Measurements from ENCODE around the gene SCARF2.
"Not testable (repeated sequence)": the region's sequence is repeated elsewhere in the genome, so short reads cannot be mapped to it uniquely, and the experiment has no call there.

Gene SCARF2

DNA sequence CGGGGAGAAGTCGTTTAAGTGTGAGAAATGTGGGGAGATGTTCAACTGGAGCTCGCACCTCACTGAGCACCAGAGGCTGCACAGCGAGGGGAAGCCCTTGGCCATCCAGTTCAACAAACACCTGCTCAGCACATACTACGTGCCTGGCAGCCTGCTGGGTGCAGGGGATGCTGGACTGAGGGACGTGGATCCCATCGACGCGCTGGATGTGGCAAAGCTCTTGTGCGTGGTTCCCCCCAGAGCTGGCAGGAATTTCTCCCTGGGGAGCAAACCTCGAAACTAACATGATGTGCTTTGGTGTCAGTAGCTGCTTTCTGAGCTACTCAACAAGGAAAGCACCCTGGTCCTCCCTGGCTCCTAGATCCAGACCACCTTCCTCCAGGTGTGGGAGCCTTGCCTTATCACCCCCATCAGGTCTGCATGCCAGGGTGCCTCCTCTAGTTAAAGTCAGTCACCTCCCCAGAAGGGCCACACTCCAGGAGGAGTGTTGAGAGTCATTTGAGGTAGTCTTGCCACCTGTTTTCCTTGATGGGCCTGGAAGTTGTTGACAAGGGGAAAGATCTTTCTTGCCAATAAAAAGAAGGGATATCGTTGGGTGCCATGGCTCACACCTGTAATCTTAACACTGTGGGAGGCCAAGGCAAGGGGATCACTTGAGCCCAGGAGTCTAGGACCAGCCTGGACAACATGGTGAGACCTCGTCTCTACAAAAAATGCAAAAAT is 30.8 kb downstream of the SCARF2 start:
- DNase-seq: no peak

DNA sequence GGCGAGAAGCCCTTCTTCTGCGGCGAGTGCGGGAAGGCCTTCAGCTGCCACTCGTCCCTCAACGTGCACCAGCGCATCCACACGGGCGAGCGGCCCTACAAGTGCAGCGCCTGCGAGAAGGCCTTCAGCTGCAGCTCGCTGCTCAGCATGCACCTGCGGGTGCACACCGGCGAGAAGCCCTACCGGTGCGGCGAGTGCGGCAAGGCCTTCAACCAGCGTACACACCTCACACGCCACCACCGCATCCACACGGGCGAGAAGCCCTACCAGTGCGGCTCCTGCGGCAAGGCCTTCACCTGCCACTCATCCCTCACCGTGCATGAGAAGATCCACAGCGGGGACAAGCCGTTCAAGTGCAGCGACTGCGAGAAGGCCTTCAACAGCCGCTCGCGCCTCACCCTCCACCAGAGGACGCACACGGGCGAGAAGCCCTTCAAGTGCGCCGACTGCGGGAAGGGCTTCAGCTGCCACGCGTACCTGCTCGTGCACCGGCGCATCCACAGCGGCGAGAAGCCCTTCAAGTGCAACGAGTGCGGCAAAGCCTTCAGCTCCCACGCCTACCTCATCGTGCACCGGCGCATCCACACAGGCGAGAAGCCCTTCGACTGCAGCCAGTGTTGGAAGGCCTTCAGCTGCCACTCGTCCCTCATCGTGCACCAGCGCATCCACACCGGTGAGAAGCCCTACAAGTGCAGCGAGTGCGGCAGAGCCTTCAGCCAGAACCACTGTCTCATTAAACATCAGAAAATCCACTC is 31.5 kb downstream of the SCARF2 start:
- DNase-seq: no peak

DNA sequence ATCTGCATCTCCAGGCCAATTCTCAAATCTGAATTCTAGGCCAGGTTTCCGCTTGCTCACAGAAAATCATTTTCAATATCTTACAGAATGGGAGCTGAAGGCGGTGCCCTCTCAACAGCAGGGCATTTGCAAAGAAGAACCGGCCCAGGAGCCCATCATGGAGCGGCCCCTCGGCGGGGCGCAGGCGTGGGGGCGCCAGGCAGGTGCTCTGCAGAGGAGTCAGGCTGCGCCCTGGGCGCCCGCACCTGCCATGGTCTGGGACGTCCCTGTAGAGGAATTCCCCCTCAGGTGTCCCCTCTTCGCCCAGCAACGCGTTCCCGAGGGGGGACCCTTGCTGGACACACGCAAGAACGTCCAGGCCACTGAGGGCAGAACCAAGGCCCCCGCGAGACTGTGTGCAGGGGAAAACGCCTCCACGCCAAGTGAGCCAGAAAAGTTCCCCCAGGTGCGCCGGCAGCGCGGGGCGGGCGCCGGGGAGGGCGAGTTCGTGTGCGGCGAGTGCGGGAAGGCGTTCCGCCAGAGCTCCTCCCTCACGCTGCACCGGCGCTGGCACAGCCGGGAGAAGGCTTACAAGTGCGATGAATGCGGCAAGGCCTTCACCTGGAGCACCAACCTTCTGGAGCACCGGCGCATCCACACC is 32.2 kb downstream of the SCARF2 start:
- no peak for DNase-seq

DNA sequence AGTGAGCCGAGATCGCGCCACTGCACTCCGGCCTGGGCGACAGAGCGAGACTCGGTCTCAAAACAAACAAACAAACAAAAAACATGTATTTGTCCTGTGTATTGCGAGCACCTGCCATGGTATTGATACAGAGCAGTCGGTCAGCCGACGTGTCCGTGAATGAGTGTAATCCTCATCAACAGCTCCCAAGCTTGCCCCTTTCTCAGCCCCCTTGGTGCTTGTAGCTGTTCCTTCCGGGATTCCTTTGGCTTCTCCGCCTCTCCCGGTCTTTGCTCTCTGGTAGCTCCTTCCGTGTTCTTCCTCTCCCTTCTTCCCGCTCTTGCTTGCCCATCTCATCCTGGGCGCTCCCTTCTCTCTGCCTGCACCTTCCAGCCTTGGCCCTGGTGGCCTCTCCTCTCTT is 32.7 kb downstream of the SCARF2 start:
- DNase-seq: no peak

DNA sequence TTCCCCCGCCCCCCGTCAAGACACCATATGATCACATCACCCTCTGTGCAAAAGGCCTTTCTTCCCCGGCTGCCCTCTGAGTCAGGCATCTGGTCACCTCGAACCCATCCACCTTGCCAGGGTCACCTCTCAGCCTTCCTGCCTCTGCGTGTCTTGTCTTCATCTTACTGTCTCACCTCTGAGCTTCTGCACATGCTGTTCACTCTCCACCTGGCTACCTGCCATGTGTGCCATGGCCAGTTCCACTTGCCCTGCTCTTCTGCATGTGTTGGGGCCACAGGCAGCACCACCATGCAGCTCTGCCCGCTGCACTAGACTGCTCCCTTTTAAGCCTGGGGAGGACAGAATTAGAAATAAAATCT is 33.9 kb downstream of the SCARF2 start:
- no peak for DNase-seq

DNA sequence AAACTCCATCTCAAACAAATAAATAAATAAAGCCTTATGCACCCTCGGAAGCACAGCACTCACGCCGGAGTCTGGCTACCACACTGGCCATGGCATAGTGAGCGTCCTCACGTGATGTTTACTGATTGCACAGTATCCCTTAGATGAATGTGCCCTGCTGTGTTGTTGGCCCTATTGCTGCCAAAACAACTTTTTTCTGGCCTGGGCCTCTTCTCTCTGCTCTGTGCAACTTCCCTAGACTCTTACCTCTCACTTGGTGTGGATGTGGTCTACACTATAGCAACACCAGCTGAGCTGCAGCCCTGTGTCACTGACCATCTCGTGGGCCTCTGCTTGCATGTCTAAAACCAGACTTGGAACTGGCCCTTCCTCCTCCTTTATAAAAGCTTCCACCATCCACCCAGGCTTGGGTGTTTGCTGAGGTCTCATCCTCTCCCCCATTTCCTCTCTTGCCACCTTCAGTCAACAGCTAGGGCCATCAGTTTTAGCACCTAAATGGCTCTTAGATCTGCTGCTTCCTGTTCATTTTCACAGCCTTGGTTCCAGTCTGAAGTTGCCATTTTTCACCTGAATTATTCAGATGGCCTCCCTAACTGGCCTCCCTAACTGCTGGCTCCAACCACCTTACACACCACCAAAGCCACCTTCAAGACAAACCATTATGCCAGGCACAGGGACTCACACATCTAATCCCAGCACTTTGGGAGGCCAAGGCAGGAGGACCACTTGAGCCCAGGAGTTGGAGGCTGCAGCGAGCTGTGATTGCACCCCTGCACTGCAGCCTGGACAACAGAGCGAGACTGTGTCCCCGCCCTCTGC is 34.5 kb downstream of the SCARF2 start:
- no peak for DNase-seq

DNA sequence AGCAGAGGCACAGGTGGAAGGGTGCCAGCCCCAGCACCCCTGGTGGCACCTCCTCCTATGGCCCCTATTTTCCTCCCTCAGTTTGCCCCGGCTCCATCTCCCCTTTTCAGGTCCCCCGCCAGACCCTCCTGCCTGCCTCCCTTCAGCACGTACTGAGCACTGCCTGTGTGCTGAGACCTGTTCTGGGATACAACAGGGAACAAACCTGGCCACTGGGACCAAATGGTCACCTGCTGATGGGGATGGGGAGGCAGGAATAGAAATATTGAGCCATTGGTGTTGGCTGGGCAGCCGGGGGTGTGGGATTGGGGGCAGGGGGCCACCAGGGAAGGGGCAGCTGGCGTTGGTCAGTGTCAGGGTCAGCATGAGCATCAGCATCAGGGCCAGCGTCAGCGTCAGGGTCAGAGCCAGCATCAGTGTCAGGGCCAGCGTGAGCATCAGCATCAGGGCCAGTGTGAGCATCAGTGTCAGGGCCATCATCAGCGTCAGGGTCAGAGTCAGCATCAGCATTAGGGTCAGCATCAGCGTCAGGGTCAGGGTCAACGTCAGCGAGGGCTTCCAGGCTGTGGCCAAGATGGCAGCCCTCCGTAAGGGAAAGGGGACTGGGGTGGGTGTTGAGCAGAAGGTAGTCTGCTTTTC is 36.1 kb downstream of the SCARF2 start:
- DNase-seq: no peak

DNA sequence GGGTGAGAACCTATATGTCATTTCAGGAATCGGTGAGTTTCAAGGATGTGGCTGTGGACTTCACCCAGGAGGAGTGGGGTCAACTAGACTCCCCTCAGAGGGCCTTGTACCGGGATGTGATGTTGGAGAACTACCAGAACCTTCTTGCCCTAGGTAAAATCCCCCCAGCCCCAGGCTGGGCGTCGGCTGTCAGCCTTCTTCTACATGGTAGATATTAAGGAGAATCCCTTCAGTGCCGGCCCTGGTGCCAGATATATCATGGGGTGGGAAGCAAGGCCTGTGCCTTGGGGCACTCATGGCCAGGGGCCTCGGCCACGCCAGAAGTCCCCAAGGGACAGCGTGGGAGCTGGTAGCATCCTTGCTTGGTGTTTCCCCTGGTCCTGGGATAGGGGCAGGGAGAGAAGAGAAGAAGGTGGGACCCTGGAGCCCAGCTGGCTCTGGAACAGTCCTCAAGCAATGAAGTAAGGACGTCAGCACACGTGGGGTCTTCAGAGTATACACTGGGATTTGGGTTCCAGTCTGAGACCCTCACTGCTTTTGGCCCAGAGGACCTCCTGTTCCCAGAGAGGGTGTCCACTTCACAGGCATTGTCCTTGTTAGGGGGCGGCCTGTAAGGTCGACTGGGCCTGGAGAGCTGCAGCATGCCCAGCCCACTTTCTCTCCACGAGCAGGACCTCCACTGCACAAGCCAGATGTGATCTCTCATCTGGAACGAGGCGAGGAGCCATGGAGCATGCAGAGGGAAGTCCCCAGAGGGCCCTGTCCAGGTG is 36.8 kb downstream of the SCARF2 start:
- DNase-seq: no peak

DNA sequence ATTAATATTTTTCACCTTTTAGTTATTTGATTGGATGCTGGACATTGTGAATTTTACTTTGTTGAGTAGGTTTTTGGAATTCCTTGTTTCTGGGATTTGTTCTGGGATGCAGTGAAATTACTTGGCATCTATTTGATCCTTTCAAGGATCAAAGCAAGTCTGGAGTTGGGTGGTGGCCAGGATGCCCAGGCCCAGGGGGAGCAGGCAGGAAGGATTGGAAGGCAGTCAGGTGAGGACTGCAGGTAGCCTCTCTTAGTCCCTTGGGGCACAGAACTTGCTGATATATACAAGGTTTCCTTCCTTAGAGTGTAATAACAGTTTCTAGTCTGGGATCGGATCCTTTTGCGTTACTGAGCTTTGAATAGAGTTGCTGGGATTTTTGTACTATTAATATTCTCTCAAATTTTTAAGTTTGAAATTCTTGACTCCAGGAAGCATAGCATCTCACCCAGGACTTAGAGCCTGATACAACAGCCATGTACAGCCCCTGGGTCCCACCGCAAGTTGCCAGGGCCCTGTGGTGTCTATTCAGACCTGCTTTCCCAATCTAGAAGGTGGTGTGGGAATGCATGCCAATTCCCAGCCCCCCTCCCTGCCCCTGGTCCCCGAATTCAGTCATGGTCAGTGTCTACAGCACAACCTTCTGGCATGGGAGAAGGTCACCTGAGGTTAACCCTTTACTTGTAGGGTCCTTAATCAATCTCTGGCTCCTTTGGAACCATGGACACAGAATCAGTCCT is 37.6 kb downstream of the SCARF2 start:
- DNase-seq: no peak

DNA sequence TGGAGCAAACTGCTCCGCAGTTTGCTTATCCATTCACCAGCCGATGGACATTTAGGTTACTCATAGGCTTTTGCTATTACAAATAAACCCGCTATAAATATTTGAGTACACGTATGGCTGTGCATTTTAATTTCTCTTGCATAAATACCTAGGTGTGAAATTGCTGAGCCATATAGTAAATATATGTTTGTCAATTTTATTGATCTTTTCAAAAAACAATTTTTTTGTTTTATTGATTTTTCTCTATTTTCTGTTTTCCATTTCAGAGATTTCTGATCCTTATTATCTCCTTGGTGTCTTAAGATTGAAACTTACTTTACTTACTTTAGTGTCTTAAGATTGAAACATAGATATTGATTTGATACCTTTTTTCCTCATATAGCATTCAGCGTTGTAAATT is 39.2 kb downstream of the SCARF2 start:
- no peak for DNase-seq

DNA sequence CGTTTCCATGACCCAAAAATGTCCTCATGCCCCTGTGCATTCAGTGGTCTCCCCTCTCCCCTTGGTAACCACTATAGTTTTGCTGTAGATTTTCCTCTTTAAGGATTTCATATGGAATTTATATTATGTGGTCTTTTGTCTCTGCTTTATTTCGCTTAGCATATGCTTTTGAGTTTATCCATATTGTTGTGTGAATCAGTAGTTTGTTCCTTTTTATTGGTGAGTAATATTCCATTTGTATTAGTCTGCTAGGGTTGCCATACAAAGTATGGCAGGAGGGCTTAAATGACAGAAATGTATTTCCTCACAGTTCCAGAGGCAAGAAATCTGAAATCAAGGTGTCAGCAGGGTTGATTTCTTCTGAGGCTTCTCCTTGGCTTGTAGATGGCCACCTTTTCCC is 40.1 kb downstream of the SCARF2 start:
- no peak for DNase-seq

DNA sequence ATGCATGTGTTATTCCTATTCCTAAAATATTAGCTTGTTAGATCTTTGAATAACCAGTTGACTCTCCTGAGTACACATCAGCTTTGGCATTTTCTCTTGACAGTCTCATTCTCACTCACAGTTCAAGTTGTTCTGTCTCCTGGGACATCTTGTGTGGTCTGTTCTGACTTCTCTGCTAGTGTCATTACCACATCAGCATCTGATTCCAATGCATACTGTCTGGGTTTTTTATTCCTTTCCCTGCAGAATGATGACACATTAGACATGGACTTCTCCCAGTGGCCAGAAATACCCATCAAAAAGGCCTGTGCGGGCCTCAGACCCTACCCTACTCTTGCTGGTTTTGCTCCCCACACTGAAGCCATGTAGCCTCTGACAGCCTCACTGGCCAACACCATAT is 41.0 kb downstream of the SCARF2 start:
- no peak for DNase-seq

DNA sequence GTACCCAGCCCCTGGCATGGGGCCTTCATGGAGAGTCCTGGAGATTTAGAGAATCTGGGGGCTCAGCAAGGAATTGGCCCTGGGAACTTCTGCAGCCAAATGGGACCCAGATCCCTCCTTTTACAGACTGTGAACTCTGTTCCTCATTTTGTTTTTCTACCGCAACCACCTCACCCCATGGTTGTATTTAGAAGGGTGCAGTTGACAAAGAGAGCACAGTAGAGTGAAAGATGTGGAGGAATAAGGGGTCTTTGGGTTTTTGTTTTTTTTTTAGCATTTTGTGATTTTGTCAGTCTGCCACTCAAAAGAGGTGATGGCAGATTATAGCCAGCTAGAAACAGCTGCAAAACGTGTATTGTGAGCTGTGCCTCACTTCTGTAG is 41.7 kb downstream of the SCARF2 start:
- no peak for DNase-seq

DNA sequence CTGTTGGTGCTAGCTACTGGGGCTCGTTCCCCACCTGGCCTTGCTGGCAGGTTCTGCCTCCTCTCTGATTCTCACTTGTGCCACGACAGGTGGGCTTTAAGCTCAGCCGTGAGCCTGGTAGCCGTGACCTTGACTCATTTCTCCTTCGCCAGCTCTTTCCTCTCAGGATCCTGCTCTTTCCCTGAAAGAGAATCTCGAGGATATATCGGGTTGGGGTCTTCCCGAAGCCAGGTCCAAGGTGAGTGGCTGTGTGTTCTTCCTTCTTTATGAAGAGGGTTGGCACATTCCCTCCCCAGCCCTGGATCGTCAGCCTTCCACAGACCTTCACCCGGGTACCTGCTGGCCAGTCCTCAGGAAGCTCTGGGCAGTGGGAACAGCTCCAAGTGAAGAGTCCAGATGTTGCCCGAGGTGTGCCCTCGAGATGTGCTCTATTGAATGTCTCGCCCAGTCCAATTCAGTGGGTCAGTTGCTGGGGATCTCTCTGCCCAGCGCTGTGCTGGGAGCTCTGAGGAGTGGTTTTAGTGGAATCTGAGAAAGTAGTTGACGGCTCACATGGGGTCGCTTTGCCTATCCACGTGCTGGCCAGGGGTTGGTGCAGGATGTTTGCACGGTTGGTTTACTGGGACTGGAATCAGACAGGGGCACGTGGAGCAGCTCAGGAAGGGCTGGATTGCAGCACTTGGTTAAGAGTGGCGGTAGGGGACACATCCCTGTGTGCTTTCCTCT is 42.3 kb downstream of the SCARF2 start:
- DNase-seq: no peak

DNA sequence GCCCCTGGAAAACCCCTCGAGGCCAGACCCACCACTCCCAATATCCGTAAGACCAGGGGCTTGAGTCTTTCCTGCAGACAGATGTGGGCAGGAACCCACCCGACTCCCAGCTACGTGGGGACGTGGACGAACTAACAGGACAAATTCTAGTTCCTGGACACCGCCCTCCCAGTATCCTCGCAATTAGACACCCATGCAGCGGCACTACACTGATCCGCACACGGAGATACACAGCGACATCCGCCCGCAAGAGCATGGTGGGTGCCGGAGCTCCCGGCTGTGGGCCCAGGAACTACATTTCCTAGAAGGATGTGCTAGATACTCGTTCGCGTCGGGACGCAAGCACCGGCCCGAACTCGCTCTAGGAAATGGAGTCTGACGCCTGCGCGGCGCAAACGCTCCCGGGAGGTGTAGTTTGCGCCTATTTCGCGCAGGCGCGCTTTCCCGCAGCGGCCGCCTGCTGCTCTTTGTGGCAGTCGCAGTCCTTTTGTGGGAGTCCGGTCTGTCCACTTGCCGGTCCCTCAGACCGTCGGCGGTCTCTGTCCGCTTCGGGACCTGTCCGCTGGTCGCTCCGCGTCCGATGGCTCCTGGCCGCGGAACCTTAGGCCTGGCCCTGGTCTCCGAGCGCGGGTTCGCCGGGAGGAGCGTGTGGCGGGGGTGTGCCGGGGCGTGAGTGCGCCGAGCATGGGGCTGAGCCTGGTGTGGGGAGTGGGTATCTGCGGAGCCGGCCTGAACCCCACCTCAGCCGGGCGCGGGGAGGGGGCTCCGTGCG is 43.7 kb downstream of the SCARF2 start, which contains the start of gene ZNF74:
Gene ZNF74, plus strand, starts transcription at position 447 of the 772 bp plus-strand sequence. CDS start 478 bp downstream, outside the sequence.
- DNase-seq: peak; percentile 85

DNA sequence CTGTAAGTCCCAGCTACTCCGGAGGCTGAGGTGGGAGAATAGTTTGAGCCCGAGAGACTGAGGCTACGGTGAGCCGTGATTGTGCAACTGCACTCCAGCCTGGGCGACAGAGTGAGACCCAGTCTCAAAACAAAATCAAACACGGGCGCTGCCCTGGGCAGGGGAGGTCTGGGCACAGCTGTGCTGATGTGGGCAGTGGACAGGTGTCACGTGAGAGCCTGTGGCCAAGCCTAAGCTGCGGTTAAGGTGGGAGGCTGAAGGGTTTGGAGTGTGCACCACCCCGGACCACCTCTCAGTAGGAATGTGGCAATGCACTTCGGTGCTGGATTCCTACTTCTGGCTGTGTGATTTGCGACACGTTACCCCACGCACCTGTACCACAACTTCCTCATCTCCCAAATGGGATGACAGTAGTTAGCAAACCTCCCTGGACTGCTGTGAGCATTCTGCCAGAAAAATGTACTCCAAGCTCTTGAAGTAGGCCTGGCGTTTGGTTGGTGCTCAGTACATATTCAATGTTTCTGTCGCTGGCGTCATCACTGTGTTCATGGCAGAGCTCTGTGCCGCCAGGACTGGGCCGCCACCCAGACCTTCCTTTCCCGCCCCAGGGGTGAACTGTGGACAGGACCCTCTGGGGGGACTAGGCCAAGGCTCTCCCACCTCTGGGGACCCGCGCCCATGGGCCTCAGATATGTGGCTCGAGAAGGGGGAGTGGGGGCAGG is 44.5 kb downstream of the SCARF2 start:
- DNase-seq: peak; percentile 10

DNA sequence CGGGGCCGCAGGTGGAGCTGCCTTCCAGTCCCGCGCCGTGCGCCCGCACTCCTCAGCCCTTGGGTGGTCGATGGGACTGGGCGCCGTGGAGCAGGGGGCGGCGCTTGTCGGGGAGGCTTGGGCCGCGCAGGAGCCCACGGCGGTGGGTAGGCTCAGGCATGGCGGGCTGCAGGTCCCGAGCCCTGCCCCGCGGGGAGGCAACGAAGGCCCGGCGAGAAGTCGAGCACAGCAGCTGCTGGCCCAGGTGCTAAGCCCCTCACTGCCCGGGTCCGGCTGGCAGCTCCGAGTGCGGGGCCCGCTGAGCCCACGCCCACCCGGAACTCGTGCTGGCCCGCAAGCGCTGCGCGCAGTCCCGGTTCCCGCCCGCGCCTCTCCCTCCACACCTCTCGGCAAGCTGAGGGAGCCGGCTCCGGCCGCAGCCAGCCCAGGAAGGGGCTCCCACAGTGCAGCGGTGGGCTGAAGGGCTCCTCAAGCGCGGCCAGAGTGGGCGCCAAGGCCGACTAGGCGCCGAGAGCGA is 45.2 kb downstream of the SCARF2 start:
- DNase-seq: not testable (repeated sequence)

DNA sequence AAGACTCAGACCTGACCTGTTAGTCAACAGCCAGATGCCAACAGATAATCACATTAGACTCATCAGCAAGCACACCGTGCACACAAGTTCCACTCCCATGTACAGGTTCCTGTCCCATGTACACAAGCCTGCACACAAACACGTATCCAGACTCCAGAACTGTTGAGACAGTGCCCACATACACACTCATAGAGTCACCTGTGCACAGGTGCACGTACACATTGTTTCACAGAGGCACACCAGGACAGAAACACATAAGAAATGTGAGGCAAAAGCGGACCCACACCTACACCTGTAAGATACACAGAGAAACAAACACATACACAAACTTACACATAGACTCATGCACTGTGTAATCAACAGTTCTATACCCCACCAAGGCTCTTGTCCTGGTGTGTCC is 46.4 kb downstream of the SCARF2 start:
- DNase-seq: no peak
